Measurements from ENCODE around the gene EAF1.

Gene EAF1

GRCh38 chr3:15426579-15427118 is 749 bp upstream of the EAF1 start:
- no peak for TF ChIP-seq REST (IDR thresholded peaks at IDR 0.05; ENCODE audit: insufficient read depth in 1 of 2, low read depth in 2 of 2, low read length in 2 of 2)
- no peak for TF ChIP-seq SIN3A (IDR thresholded peaks at IDR 0.05; ENCODE audit: borderline replicate concordance, insufficient read depth, low read length)
- TF ChIP-seq TAF1 (IDR thresholded peaks at IDR 0.05; ENCODE audit: borderline replicate concordance, insufficient read depth, low read length) = no peak
- TF ChIP-seq POLR2AphosphoS5 (IDR thresholded peaks at IDR 0.05; ENCODE audit: low read depth, low read length) = no peak
- no peak for TF ChIP-seq FOXP2 (optimal IDR thresholded peaks at IDR 0.05; ENCODE audit: borderline replicate concordance, extremely low read depth, extremely low read length, insufficient read depth)

DNA sequence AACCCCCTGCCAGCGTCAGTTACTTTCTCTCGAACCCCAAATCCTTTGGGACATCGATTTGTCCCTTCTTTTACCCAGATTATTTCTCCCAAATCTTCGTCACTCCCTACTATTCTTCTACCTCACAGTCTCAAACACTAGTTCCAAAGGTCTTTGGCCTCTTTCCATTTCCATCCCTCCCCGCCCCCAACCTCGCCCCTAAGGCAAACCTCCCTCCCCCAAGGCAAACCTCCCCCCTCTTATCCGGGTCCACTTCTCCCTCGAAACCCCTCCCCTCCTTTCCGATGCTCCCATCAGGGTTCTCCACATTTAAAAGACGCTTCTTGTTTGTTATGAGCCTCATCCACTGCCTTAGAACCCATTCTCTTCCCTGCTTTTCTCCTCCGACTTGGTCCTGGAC is 583 bp downstream of the EAF1 start:
- TF ChIP-seq POLR2AphosphoS5 (IDR thresholded peaks at IDR 0.05; ENCODE audit: low read depth, low read length) (no peak), REST (IDR thresholded peaks at IDR 0.05; ENCODE audit: insufficient read depth in 1 of 2, low read depth in 2 of 2, low read length in 2 of 2) (no peak), FOXP2 (optimal IDR thresholded peaks at IDR 0.05; ENCODE audit: borderline replicate concordance, extremely low read depth, extremely low read length, insufficient read depth) (no peak), SIN3A (IDR thresholded peaks at IDR 0.05; ENCODE audit: borderline replicate concordance, insufficient read depth, low read length) (no peak), TAF1 (IDR thresholded peaks at IDR 0.05; ENCODE audit: borderline replicate concordance, insufficient read depth, low read length) (no peak)

DNA sequence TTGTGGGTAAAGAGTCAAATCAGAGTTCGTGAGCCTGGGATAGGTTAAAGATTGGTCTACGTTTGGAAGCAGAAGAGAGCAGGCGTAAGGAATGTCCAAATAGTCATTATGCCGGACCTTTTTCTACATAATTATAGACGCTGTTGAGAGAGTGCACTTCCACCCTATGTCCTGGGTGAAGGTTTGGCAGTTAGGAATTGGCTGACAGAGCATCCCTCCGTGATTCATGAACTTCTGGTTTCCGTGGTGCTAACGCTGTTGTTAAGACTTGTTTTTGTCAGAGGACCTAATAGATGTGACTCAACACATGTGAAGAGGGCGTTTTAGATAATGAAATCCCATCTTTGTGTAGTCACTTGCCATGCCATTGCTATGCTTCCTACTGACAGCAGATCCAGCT is 1.1 kb downstream of the EAF1 start:
- TF ChIP-seq FOXP2 (optimal IDR thresholded peaks at IDR 0.05; ENCODE audit: borderline replicate concordance, extremely low read depth, extremely low read length, insufficient read depth) (no peak), SIN3A (IDR thresholded peaks at IDR 0.05; ENCODE audit: borderline replicate concordance, insufficient read depth, low read length) (no peak), REST (IDR thresholded peaks at IDR 0.05; ENCODE audit: insufficient read depth in 1 of 2, low read depth in 2 of 2, low read length in 2 of 2) (no peak), POLR2AphosphoS5 (IDR thresholded peaks at IDR 0.05; ENCODE audit: low read depth, low read length) (no peak), TAF1 (IDR thresholded peaks at IDR 0.05; ENCODE audit: borderline replicate concordance, insufficient read depth, low read length) (no peak)

GRCh38 chr3:15429080-15429479 is 1.7 kb downstream of the EAF1 start:
- TF ChIP-seq TAF1 (IDR thresholded peaks at IDR 0.05; ENCODE audit: borderline replicate concordance, insufficient read depth, low read length) = no peak

DNA sequence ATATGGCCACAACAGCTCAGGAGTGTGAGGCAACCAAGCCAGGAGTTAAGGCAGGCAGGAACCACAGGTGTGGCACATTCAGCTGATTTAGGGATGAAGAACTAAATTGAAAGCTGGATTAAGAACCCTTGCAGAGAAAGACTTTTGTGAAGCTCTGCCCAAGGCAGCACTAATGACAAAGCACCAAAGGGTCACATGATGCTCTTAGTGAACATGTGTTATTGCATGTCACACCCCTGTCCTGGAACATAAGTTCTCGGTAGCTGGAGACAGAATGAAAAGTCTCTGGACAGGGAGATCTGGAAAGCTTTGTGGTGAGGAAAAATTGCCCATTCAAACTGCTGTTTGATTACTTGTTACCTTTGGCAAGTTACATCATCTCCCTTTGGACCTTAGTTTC is 3.2 kb downstream of the EAF1 start:
- no peak for TF ChIP-seq FOXP2 (optimal IDR thresholded peaks at IDR 0.05; ENCODE audit: borderline replicate concordance, extremely low read depth, extremely low read length, insufficient read depth)
- TF ChIP-seq TAF1 (IDR thresholded peaks at IDR 0.05; ENCODE audit: borderline replicate concordance, insufficient read depth, low read length) = no peak
- no peak for TF ChIP-seq POLR2AphosphoS5 (IDR thresholded peaks at IDR 0.05; ENCODE audit: low read depth, low read length)
- no peak for TF ChIP-seq SIN3A (IDR thresholded peaks at IDR 0.05; ENCODE audit: borderline replicate concordance, insufficient read depth, low read length)
- no peak for TF ChIP-seq REST (IDR thresholded peaks at IDR 0.05; ENCODE audit: insufficient read depth in 1 of 2, low read depth in 2 of 2, low read length in 2 of 2)
